NCI-H2029 (cell line): ENCODE results near the gene SORCS2.
A peak's percentile ranks its signal among the peaks of the same experiment; 100 is the strongest.

ENCODE experiments used
- DNase-seq: peaks from one replicate; lab custom pipeline; 2025; lab: John Stamatoyannopoulos, UW

The SORCS2 gene

DNA sequence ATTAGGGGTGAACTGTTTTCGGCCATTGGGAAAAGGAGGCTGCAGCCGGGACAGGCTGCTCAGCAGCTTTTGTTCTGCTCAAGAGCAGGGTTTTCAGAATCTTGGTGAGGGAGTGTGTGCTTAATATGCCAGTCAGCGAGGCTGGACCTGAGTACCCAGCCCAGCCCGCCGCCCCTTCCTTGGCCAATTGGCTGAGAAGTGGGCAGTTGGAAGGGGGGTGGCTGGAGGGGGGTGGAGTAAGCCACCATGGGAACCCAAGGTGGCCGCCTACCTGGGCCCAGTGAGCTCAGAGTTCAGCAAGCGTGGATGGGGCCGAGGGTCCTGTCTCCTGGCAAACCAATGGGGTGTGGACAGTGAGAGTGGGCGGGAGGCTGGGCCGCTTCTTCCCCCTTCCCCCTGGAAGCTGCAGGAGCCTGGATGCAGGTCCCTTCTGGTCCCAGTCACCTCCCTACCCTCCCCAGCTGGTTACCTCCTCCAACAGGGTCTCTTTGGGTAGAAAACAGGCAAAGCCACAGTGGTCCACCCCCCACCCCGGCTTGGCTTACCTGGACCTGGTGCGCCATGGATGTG is 52.5 kb downstream of the SORCS2 start:
- no peak for DNase-seq

- no peak for DNase-seq
These were observed 55.2 kb downstream of the SORCS2 start for GRCh38 chr4:7247521-7247920.

GRCh38 chr4:7247946-7248345 is 55.6 kb downstream of the SORCS2 start:
- no peak for DNase-seq

DNA sequence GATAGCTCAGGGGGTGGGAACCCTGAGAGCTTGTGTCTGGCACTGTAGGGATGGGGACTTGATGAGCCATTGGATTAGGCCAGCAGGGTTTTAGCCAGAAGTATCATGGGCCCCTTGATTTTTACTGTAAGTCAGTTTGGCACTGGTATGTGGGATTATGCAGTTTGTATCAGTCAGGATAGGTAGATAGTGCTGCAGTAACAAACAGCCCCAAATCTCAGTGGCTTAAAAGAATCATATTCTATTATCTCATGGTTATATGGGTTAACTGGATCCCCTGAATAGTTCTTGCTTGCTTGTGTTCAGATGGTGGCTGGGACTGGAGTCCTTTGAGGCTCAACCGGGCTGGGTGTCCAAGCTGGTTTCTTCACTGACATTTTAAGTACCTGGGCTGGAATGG is 56.5 kb downstream of the SORCS2 start:
- DNase-seq, result no peak

GRCh38 chr4:7251321-7251720 is 59.0 kb downstream of the SORCS2 start:
- DNase-seq, result no peak

GRCh38 chr4:7252051-7252450 is 59.7 kb downstream of the SORCS2 start:
- no peak for DNase-seq

DNA sequence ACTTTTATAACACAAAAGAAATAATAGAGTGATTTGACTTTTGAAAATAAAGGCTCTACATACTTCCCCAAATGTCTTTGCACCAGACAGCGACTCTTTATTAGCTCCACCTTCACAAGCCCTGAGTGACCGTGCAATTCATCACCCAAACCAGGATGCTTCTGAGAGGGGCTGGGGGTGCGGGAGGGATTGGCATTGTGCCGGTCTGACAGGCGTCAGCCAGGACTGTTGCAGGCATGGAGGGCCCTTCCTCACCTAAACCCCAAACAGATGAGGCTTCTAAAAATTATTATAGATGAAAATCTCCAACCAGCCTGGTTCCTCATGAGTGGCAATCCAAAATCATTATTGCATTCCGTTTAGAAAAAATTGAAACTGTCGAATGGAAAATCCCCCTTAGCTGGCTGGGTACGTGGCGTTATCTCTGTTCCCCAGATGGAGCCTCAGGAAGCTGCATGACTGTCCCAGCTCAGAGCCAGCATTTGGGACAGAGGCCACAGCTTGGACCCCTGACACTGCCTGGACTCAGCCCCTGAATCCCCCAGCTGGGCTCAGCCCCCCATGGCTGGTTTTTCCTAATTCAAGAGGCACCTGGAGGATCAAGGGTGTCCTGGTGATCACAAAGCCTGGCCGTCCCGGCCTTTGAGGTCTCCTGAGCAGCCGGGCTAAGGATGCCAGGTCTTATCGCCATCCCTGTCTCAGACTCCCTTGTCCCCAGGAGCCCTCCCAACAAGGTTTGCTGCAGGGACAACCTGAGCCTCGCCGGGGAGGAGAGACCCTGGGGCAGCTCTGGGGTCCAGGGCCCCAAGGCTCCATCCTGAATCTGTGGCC is 60.4 kb downstream of the SORCS2 start:
- DNase-seq, result no peak

DNA sequence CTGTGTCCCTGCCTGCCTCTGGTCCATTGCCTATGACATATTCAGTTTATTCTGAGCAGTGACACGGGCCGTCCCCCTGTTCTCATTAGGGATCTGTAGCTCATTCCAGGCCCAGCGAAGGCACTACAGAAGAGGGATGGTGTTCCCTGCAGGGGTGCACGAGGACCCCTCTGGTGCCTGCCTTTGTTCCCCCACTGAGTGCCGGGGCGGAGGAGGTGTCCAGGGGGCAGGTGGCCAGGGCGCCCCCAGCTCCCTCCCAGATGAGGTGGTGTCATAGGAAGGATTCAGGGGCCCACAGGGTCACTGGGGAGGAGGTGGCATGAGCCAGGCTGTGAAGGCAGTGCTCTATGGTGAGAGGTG is 61.0 kb downstream of the SORCS2 start:
- DNase-seq, result no peak

DNA sequence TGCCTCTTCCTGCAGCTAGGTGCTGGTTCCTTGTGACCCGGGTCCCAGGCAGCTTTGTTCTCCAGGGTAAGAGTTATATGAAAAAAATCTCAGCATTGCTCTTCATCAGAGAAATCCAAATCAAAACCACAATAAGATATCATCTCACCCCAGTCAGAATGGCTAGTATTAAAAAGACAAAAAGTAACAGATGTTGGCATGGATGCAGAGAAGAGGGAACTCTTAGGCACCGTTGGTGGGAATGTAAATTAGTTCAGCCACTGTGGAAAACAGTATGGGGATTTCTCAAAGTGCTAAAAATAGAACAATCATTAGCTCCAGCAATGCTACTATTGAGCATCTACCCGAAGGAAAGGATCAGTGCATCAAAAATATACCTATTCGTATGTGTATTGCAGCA is 61.5 kb downstream of the SORCS2 start:
- no peak for DNase-seq

DNA sequence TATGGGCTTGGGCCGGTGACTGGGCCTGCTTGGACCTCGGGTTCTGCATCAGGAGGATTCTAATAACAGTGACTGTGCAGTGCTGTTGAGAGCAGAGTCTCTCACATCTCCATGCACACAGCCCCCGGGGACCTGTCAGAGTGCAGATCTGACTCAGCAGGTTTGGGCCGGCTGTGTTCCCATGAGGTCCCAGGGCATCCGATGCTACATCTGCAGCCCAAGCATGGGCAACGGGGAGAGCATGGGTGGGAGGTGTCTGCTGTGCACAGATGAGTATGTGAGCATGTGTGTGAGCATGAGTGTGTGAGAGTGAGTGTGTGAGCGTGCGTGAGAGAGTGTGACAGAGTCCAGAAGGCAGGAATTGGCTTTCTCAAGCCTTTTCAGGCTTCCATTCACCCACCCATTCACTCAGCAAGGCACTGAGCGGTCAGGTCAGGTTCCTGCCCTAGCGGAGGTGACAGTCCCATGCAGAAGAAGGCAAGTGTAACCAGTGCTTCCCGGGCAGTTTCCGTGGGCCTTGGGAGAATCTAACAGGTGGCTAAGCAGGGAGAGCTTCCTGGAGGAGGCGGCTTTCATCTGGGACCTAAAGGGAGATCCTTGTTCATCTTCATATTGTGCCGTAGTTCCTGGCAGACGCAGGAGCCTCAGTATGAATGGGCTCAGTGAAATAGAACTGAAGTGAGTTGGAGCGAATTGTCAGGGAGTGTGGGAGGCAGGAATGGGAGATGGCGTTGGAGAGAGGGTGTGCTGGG is 62.6 kb downstream of the SORCS2 start:
- no peak for DNase-seq

DNA sequence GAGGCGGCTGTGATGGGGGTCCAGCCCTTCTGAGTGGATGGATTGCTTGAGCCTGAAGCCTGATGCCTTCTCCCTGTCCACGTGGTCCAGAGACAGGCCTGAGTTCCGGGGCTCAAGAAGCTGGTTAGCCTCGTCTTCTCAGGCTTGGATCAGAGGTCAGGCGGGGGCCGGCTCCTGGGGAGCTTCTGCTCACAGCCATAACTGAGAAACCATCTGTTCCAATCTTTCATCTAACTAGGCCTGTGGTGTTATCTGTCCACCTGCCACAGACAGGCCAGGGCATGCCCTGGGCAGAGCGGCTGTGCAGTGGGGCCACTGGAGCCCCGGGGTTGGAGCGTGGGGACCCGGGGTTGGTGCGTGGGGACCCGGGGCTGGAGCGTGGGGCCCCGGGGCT is 63.1 kb downstream of the SORCS2 start:
- no peak for DNase-seq

GRCh38 chr4:7255996-7256395 is 63.7 kb downstream of the SORCS2 start:
- no peak for DNase-seq

GRCh38 chr4:7256984-7257810 is 64.9 kb downstream of the SORCS2 start:
- no peak for DNase-seq

- DNase-seq, result no peak
These were observed 66.7 kb downstream of the SORCS2 start for GRCh38 chr4:7259039-7259438.

- DNase-seq, result no peak
These were observed 68.2 kb downstream of the SORCS2 start for GRCh38 chr4:7260569-7260968.

- peak; percentile 20 for DNase-seq
These were observed 68.7 kb downstream of the SORCS2 start for GRCh38 chr4:7261087-7261486.

GRCh38 chr4:7261536-7261935 is 69.2 kb downstream of the SORCS2 start:
- DNase-seq, result no peak

DNA sequence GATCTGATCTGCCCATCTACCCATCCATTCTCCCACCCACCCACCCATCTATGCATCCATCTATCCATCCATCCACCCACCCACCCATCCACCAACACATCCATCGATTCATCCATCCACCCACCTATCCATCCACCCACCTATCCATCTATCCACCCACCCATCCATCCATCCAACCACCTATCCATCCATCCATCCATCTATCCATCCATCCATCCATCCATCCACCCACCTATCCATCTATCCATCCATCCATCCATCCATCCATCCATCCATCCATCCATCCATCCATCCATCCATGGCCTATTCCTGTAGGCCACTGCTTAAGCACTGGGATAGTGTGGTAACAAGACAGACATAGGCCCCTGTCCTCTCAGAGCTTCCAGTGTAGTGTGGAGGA is 69.8 kb downstream of the SORCS2 start:
- DNase-seq, result no peak

DNA sequence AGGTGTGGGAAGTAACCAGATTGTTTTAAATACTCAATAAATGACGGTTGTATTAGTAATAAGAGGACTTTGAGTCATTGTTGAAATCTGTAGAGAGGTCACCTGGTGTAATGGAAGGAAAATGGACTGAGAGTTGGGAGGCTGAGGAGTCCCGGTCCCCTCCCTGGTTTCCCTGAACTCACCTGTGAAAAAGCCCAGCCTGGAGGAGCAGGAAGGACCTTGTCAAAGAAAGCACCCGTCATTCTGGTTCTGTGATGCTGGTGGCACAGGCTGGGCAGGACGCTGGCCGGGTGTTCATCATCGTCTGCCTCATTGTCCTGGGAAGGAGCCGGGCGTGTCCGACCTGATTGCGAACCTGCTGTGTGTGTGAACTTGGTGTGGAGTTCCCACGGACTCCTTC is 70.8 kb downstream of the SORCS2 start:
- no peak for DNase-seq

- DNase-seq, result no peak
These were observed 72.4 kb downstream of the SORCS2 start for GRCh38 chr4:7264694-7265093.

- no peak for DNase-seq
These were observed 74.4 kb downstream of the SORCS2 start for GRCh38 chr4:7266525-7267292.

DNA sequence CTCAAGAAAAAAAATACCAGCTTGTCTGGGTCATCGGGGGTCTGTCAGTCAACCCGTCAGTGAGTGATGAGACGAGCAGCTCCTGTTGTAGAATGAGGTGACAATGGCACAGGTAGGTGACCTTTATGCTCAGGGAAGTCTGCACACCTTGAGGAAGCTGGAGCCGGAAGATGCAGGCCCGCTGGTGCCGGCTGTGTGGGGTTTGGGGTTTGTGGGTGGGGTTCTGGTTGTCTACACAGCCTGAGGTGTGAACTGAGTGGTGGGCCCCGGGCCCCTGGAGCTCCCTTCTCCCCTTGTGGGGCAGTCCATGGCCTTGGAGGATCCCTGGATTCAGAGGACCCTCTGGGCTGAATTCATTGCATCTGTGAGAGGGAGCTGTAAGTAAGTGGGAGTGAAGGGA is 75.5 kb downstream of the SORCS2 start:
- DNase-seq, result no peak
